K562 (cell line): Measurements from ENCODE around the gene LDAH. TPM values are rescaled to one million over a fixed set of nuclear protein-coding genes. Genes with fewer than 3 reads are reported as not detected.

ENCODE experiments used
- ARID1B ChIP-seq: fragments of 450-650 bp; IDR thresholded peaks from 2 replicates; pipeline ENCODE4 v1.6.1; 2016; ENCODE audit warnings: antibody characterized with exemption, mild to moderate bottlenecking, inconsistent platforms
- ARID2 ChIP-seq: fragments of 450-650 bp; IDR thresholded peaks from 2 replicates; pipeline ENCODE4 v1.6.1; 2017; ENCODE audit warnings: antibody characterized with exemption, mild to moderate bottlenecking
- CEBPB ChIP-seq: fragments of 450-650 bp; IDR thresholded peaks from 2 replicates; pipeline ENCODE4 v1.6.1; 2016; ENCODE audit warnings: missing genetic modification characterization, missing compliant biosample characterization
- CHD2 ChIP-seq: IDR thresholded peaks from 2 replicates; pipeline ENCODE4 v1.6.1; 2011; ENCODE audit warnings: low read depth, low read length
- ESRRB ChIP-seq: fragments of 250-450 bp; sonication (Bioruptor Pico); IDR thresholded peaks from 2 replicates; pipeline ENCODE4 v1.5.0; 2020; ENCODE audit warnings: mild to moderate bottlenecking, moderate library complexity, borderline replicate concordance
- HDAC8 ChIP-seq: fragments of 450-650 bp; IDR thresholded peaks from 2 replicates; pipeline ENCODE4 v1.6.1; 2016; ENCODE audit warnings: mild to moderate bottlenecking, missing genetic modification characterization, moderate library complexity, missing compliant biosample characterization
- HDGF ChIP-seq: fragments of 450-650 bp; IDR thresholded peaks from 2 replicates; pipeline ENCODE4 v1.6.1; 2016
- L3MBTL2 ChIP-seq: fragments of 450-650 bp; IDR thresholded peaks from 2 replicates; pipeline ENCODE4 v1.6.1; 2016; ENCODE audit warnings: mild to moderate bottlenecking, moderate library complexity
- MITF ChIP-seq: IDR thresholded peaks from 2 replicates; pipeline ENCODE4 v1.6.1; 2014; ENCODE audit warnings: antibody characterized with exemption
- NFATC3 ChIP-seq: fragments of 450-650 bp; IDR thresholded peaks from 2 replicates; pipeline ENCODE4 v1.6.1; 2017; ENCODE audit warnings: mild to moderate bottlenecking
- NFE2L1 ChIP-seq: fragments of 450-650 bp; IDR thresholded peaks from 2 replicates; pipeline ENCODE4 v1.6.1; 2016; ENCODE audit warnings: missing genetic modification characterization, low read depth, mild to moderate bottlenecking, missing compliant biosample characterization, moderate library complexity, borderline replicate concordance
- POLR2G ChIP-seq: fragments of 200-400 bp; formaldehyde crosslinking; IDR thresholded peaks from 2 replicates; pipeline ENCODE4 v1.6.1; 2017; ENCODE audit warnings: low read depth, mild to moderate bottlenecking, antibody characterized with exemption, low read length, moderate library complexity
- PPARD ChIP-seq: fragments of 250-450 bp; sonication (Bioruptor Pico); IDR thresholded peaks from 2 replicates; pipeline ENCODE4 v1.8.0; 2022; ENCODE audit warnings: inconsistent platforms, mild to moderate bottlenecking, moderate library complexity
- PYGO2 ChIP-seq: fragments of 450-650 bp; IDR thresholded peaks from 2 replicates; pipeline ENCODE4 v1.6.1; 2016; ENCODE audit warnings: mild to moderate bottlenecking, missing genetic modification characterization, moderate library complexity, missing compliant biosample characterization
- SNRNP70 ChIP-seq: fragments of 200-400 bp; formaldehyde crosslinking; optimal IDR thresholded peaks from 2 replicates; pipeline ENCODE3; 2017; ENCODE audit warnings: low read depth, low read length
- TCF7L2 ChIP-seq: fragments of 150-350 bp; IDR thresholded peaks from 2 replicates; pipeline ENCODE4 v1.6.1; 2016; ENCODE audit warnings: low read depth, mild to moderate bottlenecking, low read length, moderate library complexity
- XRCC3 ChIP-seq: fragments of 450-650 bp; IDR thresholded peaks from 2 replicates; pipeline ENCODE4 v1.6.1; 2017; ENCODE audit warnings: mild to moderate bottlenecking, moderate library complexity
- ZBTB40 ChIP-seq, 2 experiments: fragments of 450-650 bp in 1 of 2; sonication (generic) in 1 of 2; formaldehyde crosslinking in 1 of 2; IDR thresholded peaks; 2 replicates each; pipeline versions ENCODE4 v1.7.1 to v1.9.0; 2016 to 2022; ENCODE audit warnings: inconsistent platforms in 1 of 2, mild to moderate bottlenecking in 1 of 2, missing genetic modification reagents in 1 of 2
- ZNF175 ChIP-seq: fragments of 200-800 bp; sonication (Bioruptor generic); IDR thresholded peaks from 2 replicates; pipeline ENCODE4 v1.6.1; 2016; ENCODE audit warnings: low read depth, mild to moderate bottlenecking, missing genetic modification characterization, missing compliant biosample characterization
- ZNF696 ChIP-seq: fragments of 250-450 bp; sonication (Bioruptor Pico); conservative IDR thresholded peaks from 2 replicates; pipeline ENCODE4 v1.4.0; 2020; ENCODE audit warnings: mild to moderate bottlenecking, moderate library complexity
- ZNF830 ChIP-seq: fragments of 250-450 bp; sonication (Bioruptor Pico); IDR thresholded peaks from 2 replicates; pipeline ENCODE4 v1.5.0; 2021; ENCODE audit warnings: mild to moderate bottlenecking
- polyA plus RNA-seq, 8 experiments: library from polyadenylated mRNA; depleted of rRNA in 4 of 8; stranded (reverse) in 5 of 8; unstranded in 3 of 8; fragments of >200 nt; fragmentation: Nextera tagmentation in 2 of 8; fragmentation: Illumina TruSeq in 1 of 8; extraction: Ambion mirVana in 2 of 8; extraction: Trizol in 1 of 8; gene quantifications; 2 replicates each; pipeline versions ENCODE4 v1.2.1 to v1.2.3, GENCODE V29; 2011 to 2014; ENCODE audit warnings: inconsistent platforms in 1 of 8, missing spikeins in 1 of 8
- total RNA-seq, 7 experiments: library from RNA; depleted of rRNA in 6 of 7; stranded (reverse); fragments of >200 nt in 6 of 7; fragmentation: Illumina TruSeq in 2 of 7; extraction: Trizol in 2 of 7; gene quantifications; 2 replicates each; pipeline versions ENCODE4 v1.2.1 to v1.2.3, GENCODE V29; 2011 to 2021; ENCODE audit warnings: low replicate concordance in 1 of 7

LDAH gene
- total and polyA plus RNA-seq, 9 of the 15 experiments (the other 6 are each of a cell fraction or from before 2014, with no cell fraction given): 22.3 to 60.1 (median 40.0) TPM

DNA sequence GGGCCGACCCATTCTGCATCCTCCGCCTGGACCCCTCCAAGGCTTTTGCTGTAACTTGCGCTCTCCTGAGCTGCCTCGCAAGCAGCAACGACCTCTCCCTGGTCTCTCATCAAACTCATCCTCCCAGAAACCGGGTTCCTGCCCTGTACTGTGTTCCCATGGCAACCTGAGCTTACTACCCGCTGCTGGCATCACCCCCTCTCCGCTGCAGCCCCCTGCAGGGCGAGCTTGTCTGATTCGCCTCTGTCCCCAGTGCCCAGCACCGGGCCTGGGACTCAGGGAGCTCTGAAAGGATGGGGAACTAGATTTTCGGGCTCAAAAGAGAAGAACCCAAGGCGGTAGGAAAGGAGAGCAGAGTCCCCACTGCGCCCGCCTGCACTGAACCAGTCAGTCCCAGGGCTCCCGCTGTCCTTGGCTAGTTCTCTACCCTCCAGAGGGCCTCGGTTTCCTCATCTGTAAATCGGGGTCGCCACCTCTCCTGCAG is 172.5 kb downstream of the LDAH start (continued):
- peak; percentile 11; the same call in 1 of the 2 replicates for TF ChIP-seq ZBTB40 (IDR thresholded peaks at IDR 0.05)
- TF ChIP-seq ZBTB40 (CRISPR knock-in tag; IDR thresholded peaks at IDR 0.05): no peak
- no peak for TF ChIP-seq ESRRB (CRISPR knock-in tag)
- no peak for TF ChIP-seq ARID2
- no peak for TF ChIP-seq PPARD (CRISPR knock-in tag)
- no peak for TF ChIP-seq L3MBTL2
- no peak for TF ChIP-seq SNRNP70
- TF ChIP-seq CEBPB (tag): no peak
- TF ChIP-seq CHD2: no peak
- TF ChIP-seq ZNF175 (CRISPR knock-in tag): no peak
- TF ChIP-seq HDGF: 0 out of 2 replicates have a peak, but pooled peaks have one; percentile 58
- 0 out of 2 replicates have a peak, but pooled peaks have one; percentile 25 for TF ChIP-seq ZNF830 (CRISPR knock-in tag)
- TF ChIP-seq PYGO2 (tag): no peak
- no peak for TF ChIP-seq XRCC3
- no peak for TF ChIP-seq ZNF696 (CRISPR knock-in tag)
- TF ChIP-seq HDAC8 (tag): no peak
- TF ChIP-seq ARID1B: no peak
- no peak for TF ChIP-seq NFATC3
- no peak for TF ChIP-seq POLR2G
- TF ChIP-seq NFE2L1 (tag): no peak
- no peak for TF ChIP-seq TCF7L2
- no peak for TF ChIP-seq MITF
